Common myeloid progenitor, CD34-positive (primary cell): Measurements from ENCODE around the gene ZIC2.

Experiments
- CTCF ChIA-PET: fragments of 350-600 bp; sonication (Branson Sonifier 250); formaldehyde crosslinking; loops from one replicate; lab custom pipeline; 2021; ENCODE audit warnings: antibody characterized with exemption; lab: Charles Lee
- POLR2A ChIA-PET: fragments of 350-600 bp; sonication (Branson Sonifier 250); formaldehyde crosslinking; loops from one replicate; lab custom pipeline; 2021; ENCODE audit warnings: antibody characterized with exemption; lab: Charles Lee
- DNase-seq, 3 donors: peaks; one replicate each; pipeline versions ENCODE4 v3.0.0 to v3.0.0-alpha.2; 2013
- H3K27ac ChIP-seq, 2 experiments: 1 replicate in 1 of 2; 2 replicates in 1 of 2; pipeline ENCODE4 v1.7.0; 2013; ENCODE audit warnings: inconsistent platforms in 2 of 2, low read length in 2 of 2, mild to moderate bottlenecking in 2 of 2, low read depth in 1 of 2, moderate library complexity in 1 of 2; ENCODE audit not compliant: severe bottlenecking in 2 of 2, insufficient read depth in 1 of 2, poor library complexity in 1 of 2
- H3K27me3 ChIP-seq, 5 experiments: replicated peaks in 2 of 5; 1 replicate in 3 of 5; 2 replicates in 2 of 5; pipeline versions ENCODE4 v1.6.1 to v1.7.0; 2013; ENCODE audit warnings: low read length in 4 of 5, mild to moderate bottlenecking in 2 of 5, moderate library complexity in 2 of 5, inconsistent platforms in 1 of 5; ENCODE audit not compliant: insufficient read depth in 5 of 5, control insufficient read depth in 4 of 5
- H3K36me3 ChIP-seq, 4 experiments: 1 replicate in 2 of 4; 2 replicates in 2 of 4; pipeline versions ENCODE4 v1.6.1 to v1.7.0; 2013; ENCODE audit warnings: low read length in 3 of 4, control low read depth in 1 of 4, mild to moderate bottlenecking in 1 of 4; ENCODE audit not compliant: control insufficient read depth in 4 of 4, insufficient read depth in 4 of 4
- H3K4me1 ChIP-seq, 4 experiments: 1 replicate in 3 of 4; 2 replicates in 1 of 4; pipeline versions ENCODE4 v1.6.1 to v1.7.1; 2013; ENCODE audit warnings: low read length in 3 of 4, mild to moderate bottlenecking in 3 of 4, control low read depth in 1 of 4, inconsistent platforms in 1 of 4, moderate library complexity in 1 of 4; ENCODE audit not compliant: control insufficient read depth in 4 of 4, insufficient read depth in 4 of 4; ENCODE audit errors: control extremely low read depth in 1 of 4
- H3K4me3 ChIP-seq, 7 experiments: 1 replicate in 4 of 7; 2 replicates in 3 of 7; pipeline versions ENCODE4 v1.5.1 to v1.7.0; 2013; ENCODE audit warnings: mild to moderate bottlenecking in 7 of 7, low read length in 6 of 7, moderate library complexity in 6 of 7, inconsistent platforms in 2 of 7, low read depth in 2 of 7, control low read depth in 1 of 7; ENCODE audit not compliant: insufficient read depth in 4 of 7, control insufficient read depth in 1 of 7; ENCODE audit errors: extremely low read depth in 1 of 7
- H3K9me3 ChIP-seq, 5 experiments: 1 replicate in 4 of 5; 2 replicates in 1 of 5; pipeline versions ENCODE4 v1.6.1 to v1.7.1; 2013; ENCODE audit warnings: low read length in 4 of 5, mild to moderate bottlenecking in 2 of 5, inconsistent platforms in 1 of 5, low read depth in 1 of 5, moderate library complexity in 1 of 5; ENCODE audit not compliant: control insufficient read depth in 4 of 5, insufficient read depth in 2 of 5; ENCODE audit errors: control extremely low read depth in 1 of 5
- WGBS: methylation state at CpG from one replicate; pipeline ENCODE4 v1.1.5; 2013; ENCODE audit not compliant: insufficient coverage; 5-methylcytosine and 5-hydroxymethylcytosine counted together

The ZIC2 gene

GRCh38 chr13:99973808-99974185 is 7.8 kb upstream of the ZIC2 start:
- POLR2A ChIA-PET: interaction anchor here (0.9 kb wide), 1 partner anchor 9 kb away, joined by 3 read pairs; no protein-coding TSS in a partner anchor
- Histone ChIP-seq H3K27ac (no peak overlapping the region), H3K4me1 (peaks cover 0 to 26% (median 13%) of the 10 kb centered on the region in 4 experiments), H3K4me3 (no peak overlapping the region), H3K36me3 (no peaks in the 10 kb centered on the region), H3K9me3 (peaks cover 0 to 9% (median 2%) of the 10 kb centered on the region in 5 experiments), H3K27me3 (peaks cover 36 to 97% (median 69%) of the 10 kb centered on the region in 5 experiments)
- DNase-seq: peak in 1 of 3 donors; percentile 20
- CTCF ChIA-PET: interaction anchor here (1.1 to 5.4 kb wide), 3 partner anchors 9 to 23 kb away, joined by 3 to 57 read pairs (median 8); no protein-coding TSS in a partner anchor
- no CpG with 5 or more reads among the region's 6 CpGs for WGBS

GRCh38 chr13:99974296-99974938 is 7.2 kb upstream of the ZIC2 start:
- DNase-seq: peak in 1 of 3 donors; percentile 12
- POLR2A ChIA-PET: interaction anchor here (0.9 kb wide), 1 partner anchor 9 kb away, joined by 3 read pairs; no protein-coding TSS in a partner anchor
- no peak overlapping the region for H3K4me3 ChIP-seq
- CTCF ChIA-PET: interaction anchor here (1.1 to 5.4 kb wide), 3 partner anchors 9 to 22 kb away, joined by 3 to 57 read pairs (median 8); no protein-coding TSS in a partner anchor
- H3K27me3 ChIP-seq: peaks cover 39 to 97% (median 62%) of the 10 kb centered on the region in 5 experiments
- WGBS: 8% methylated on average over 7 of the region's 18 CpGs
- no peaks in the 10 kb centered on the region for H3K36me3 ChIP-seq
- no peak overlapping the region for H3K27ac ChIP-seq
- peaks cover 0 to 9% (median 2%) of the 10 kb centered on the region in 5 experiments for H3K9me3 ChIP-seq
- peaks cover 0 to 20% (median 12%) of the 10 kb centered on the region in 4 experiments for H3K4me1 ChIP-seq

GRCh38 chr13:99974939-99975561 is 6.5 kb upstream of the ZIC2 start:
- 5% methylated on average over 29 of the region's 34 CpGs for WGBS
- Histone ChIP-seq H3K4me3 (no peak overlapping the region), H3K4me1 (peaks cover 0 to 22% (median 9%) of the 10 kb centered on the region in 4 experiments), H3K27me3 (peaks cover 39 to 97% (median 62%) of the 10 kb centered on the region in 5 experiments), H3K36me3 (no peaks in the 10 kb centered on the region), H3K27ac (no peak overlapping the region), H3K9me3 (peaks cover 0 to 9% (median 2%) of the 10 kb centered on the region in 5 experiments)
- POLR2A ChIA-PET: no interaction called here
- CTCF ChIA-PET: interaction anchor here (5.4 kb wide), 1 partner anchor 14 kb away, joined by 57 read pairs; no protein-coding TSS in a partner anchor
- DNase-seq: peak in 1 of 3 donors; percentile 11

- Histone ChIP-seq H3K4me3 (no peak overlapping the region), H3K4me1 (peaks cover 0 to 20% (median 10%) of the 10 kb centered on the region in 4 experiments), H3K36me3 (no peaks in the 10 kb centered on the region), H3K9me3 (peaks cover 0 to 9% (median 2%) of the 10 kb centered on the region in 5 experiments), H3K27me3 (peaks cover 39 to 97% (median 62%) of the 10 kb centered on the region in 5 experiments), H3K27ac (no peak overlapping the region)
- peak in 1 of 3 donors; percentile 9 for DNase-seq
- WGBS: 21% methylated on average over 19 of the region's 19 CpGs
- ChIA-PET CTCF (interaction anchor here (0.7 to 5.4 kb wide), 2 partner anchors 14 to 19 kb away, joined by 3 to 57 read pairs; no protein-coding TSS in a partner anchor), POLR2A (no interaction called here)
Observed at GRCh38 chr13:99975626-99976025, 6.0 kb upstream of the ZIC2 start.

- Histone ChIP-seq H3K4me1 (peaks cover 0 to 25% (median 17%) of the 10 kb centered on the region in 4 experiments), H3K4me3 (no peak overlapping the region), H3K9me3 (peaks cover 0 to 9% (median 2%) of the 10 kb centered on the region in 5 experiments), H3K36me3 (no peaks in the 10 kb centered on the region), H3K27ac (no peak overlapping the region), H3K27me3 (peaks cover 39 to 97% (median 60%) of the 10 kb centered on the region in 5 experiments)
- ChIA-PET POLR2A (no interaction called here), CTCF (interaction anchor here (0.9 to 5.4 kb wide), 2 partner anchors 13 to 16 kb away, joined by 3 to 57 read pairs; no protein-coding TSS in a partner anchor)
- no peak for DNase-seq
- no CpG with 5 or more reads among the region's 5 CpGs for WGBS
Observed at GRCh38 chr13:99976575-99976974, 5.0 kb upstream of the ZIC2 start.

GRCh38 chr13:99977334-99977911 is 4.2 kb upstream of the ZIC2 start:
- peaks cover 0 to 29% (median 24%) of the 10 kb centered on the region in 4 experiments for H3K4me1 ChIP-seq
- no peaks in the 10 kb centered on the region for H3K36me3 ChIP-seq
- ChIA-PET POLR2A (no interaction called here), CTCF (interaction anchor here (5.4 kb wide), 1 partner anchor 12 kb away, joined by 57 read pairs; no protein-coding TSS in a partner anchor)
- peak in 1 of 3 donors; percentile 13 for DNase-seq
- H3K27ac ChIP-seq: no peak overlapping the region
- WGBS: no CpG with 5 or more reads among the region's 7 CpGs
- peaks cover 0 to 5% (median 2%) of the 10 kb centered on the region in 5 experiments for H3K9me3 ChIP-seq
- H3K4me3 ChIP-seq: no peak overlapping the region
- H3K27me3 ChIP-seq: peaks cover 34 to 97% (median 53%) of the 10 kb centered on the region in 5 experiments
